Skin of body (tissue), 2 donors: Measurements from ENCODE around the gene APOL1. TPM values are rescaled to one million over a fixed set of nuclear protein-coding genes. Genes with fewer than 3 reads are reported as not detected.
"Not testable (repeated sequence)": the region's sequence is repeated elsewhere in the genome, so short reads cannot be mapped to it uniquely, and the experiment has no call there.

ENCODE experiments used
- DNase-seq: peaks from one replicate; lab custom pipeline; 2025; lab: John Stamatoyannopoulos, UW
- total RNA-seq: library from RNA; depleted of rRNA; stranded (reverse); fragments of >200 nt; gene quantifications from one replicate; pipeline ENCODE4 v1.2.3, GENCODE V29; 2014

APOL1 gene
- total RNA-seq, 1 donor from 2014 or later: 1.9 TPM

GRCh38 chr22:36290391-36291075 lies 37.6 kb downstream of the APOL1 start:
- DNase-seq: not testable (repeated sequence)

GRCh38 chr22:36291831-36292740 lies 39.2 kb downstream of the APOL1 start:
- DNase-seq: no peak

GRCh38 chr22:36292823-36293530 lies 40.0 kb downstream of the APOL1 start:
- DNase-seq: no peak

GRCh38 chr22:36293606-36294292 lies 40.8 kb downstream of the APOL1 start:
- DNase-seq: no peak

GRCh38 chr22:36294293-36294620 lies 41.3 kb downstream of the APOL1 start:
- DNase-seq: no peak

- no peak for DNase-seq
These were observed 41.9 kb downstream of the APOL1 start for GRCh38 chr22:36294801-36295200.

GRCh38 chr22:36295247-36295646 lies 42.3 kb downstream of the APOL1 start:
- DNase-seq: no peak

GRCh38 chr22:36296690-36297089 lies 43.8 kb downstream of the APOL1 start:
- no peak for DNase-seq

GRCh38 chr22:36297568-36297967 lies 44.6 kb downstream of the APOL1 start:
- no peak for DNase-seq

- DNase-seq: no peak
These were observed 45.2 kb downstream of the APOL1 start for GRCh38 chr22:36298118-36298517.

- DNase-seq: no peak
These were observed 45.7 kb downstream of the APOL1 start for GRCh38 chr22:36298601-36299000.

GRCh38 chr22:36299295-36299694 lies 46.4 kb downstream of the APOL1 start:
- no peak for DNase-seq

GRCh38 chr22:36299911-36300310 lies 47.0 kb downstream of the APOL1 start:
- DNase-seq: no peak

- no peak for DNase-seq
These were observed 47.7 kb downstream of the APOL1 start for GRCh38 chr22:36300396-36301212.

- no peak for DNase-seq
These were observed 48.5 kb downstream of the APOL1 start for GRCh38 chr22:36301384-36301828.

- DNase-seq: no peak
These were observed 48.9 kb downstream of the APOL1 start for GRCh38 chr22:36301851-36302250.

- DNase-seq: no peak
These were observed 49.6 kb downstream of the APOL1 start for GRCh38 chr22:36302439-36303114.

GRCh38 chr22:36303115-36303467 lies 50.2 kb downstream of the APOL1 start:
- no peak for DNase-seq

- DNase-seq: no peak
These were observed 50.9 kb downstream of the APOL1 start for GRCh38 chr22:36303874-36304273.

GRCh38 chr22:36304429-36304828 lies 51.5 kb downstream of the APOL1 start:
- no peak for DNase-seq
